ENCODE measurements around the gene PCDH10.

DNA sequence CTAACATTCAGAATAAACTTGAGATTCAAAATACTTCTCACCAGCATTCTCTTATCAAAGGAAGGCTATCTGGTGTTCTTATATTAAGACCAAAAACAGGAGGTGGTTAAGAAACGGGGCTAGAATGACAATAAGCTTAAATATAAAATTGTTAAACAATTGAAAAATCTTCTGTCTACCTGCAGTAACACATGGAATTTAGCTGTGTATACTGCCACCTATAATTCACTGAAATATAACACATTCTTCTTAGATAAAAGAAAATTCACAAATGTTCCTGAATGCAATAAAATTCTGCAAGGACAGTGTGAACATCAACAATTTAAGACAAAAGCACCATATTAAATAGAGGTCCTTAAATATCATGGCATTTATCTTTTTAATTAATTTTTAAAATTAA, 11.5 kb upstream of the PCDH10 start:
- TF ChIP-seq, protein P1, sequence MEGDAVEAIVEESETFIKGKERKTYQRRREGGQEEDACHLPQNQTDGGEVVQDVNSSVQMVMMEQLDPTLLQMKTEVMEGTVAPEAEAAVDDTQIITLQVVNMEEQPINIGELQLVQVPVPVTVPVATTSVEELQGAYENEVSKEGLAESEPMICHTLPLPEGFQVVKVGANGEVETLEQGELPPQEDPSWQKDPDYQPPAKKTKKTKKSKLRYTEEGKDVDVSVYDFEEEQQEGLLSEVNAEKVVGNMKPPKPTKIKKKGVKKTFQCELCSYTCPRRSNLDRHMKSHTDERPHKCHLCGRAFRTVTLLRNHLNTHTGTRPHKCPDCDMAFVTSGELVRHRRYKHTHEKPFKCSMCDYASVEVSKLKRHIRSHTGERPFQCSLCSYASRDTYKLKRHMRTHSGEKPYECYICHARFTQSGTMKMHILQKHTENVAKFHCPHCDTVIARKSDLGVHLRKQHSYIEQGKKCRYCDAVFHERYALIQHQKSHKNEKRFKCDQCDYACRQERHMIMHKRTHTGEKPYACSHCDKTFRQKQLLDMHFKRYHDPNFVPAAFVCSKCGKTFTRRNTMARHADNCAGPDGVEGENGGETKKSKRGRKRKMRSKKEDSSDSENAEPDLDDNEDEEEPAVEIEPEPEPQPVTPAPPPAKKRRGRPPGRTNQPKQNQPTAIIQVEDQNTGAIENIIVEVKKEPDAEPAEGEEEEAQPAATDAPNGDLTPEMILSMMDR (IDR thresholded peaks at IDR 0.05 in 8 of 11, conservative IDR thresholded peaks at IDR 0.05 in 3 of 11), result no peak
- TF ChIP-seq POLR2A (IDR thresholded peaks at IDR 0.05), result no peak

Data from spleen (tissue), 7 donors.